SH-SY5Y (cell line): ENCODE results near the gene IMMP2L.

Experiments used
- GATA2 ChIP-seq: IDR thresholded peaks from 2 replicates; pipeline ENCODE4 v1.6.1; 2011; ENCODE audit warnings: mild to moderate bottlenecking, low read depth, low read length
- GATA3 ChIP-seq: IDR thresholded peaks from 2 replicates; pipeline ENCODE4 v1.6.1; 2011; ENCODE audit warnings: low read depth, mild to moderate bottlenecking, low read length, moderate library complexity

Gene IMMP2L

GRCh38 chr7:111047595-111047994 lies 514.7 kb downstream of the IMMP2L start:
- TF ChIP-seq GATA3 (no peak), GATA2 (no peak)

GRCh38 chr7:111045449-111045848 lies 516.8 kb downstream of the IMMP2L start:
- TF ChIP-seq GATA3 (no peak), GATA2 (no peak)

DNA sequence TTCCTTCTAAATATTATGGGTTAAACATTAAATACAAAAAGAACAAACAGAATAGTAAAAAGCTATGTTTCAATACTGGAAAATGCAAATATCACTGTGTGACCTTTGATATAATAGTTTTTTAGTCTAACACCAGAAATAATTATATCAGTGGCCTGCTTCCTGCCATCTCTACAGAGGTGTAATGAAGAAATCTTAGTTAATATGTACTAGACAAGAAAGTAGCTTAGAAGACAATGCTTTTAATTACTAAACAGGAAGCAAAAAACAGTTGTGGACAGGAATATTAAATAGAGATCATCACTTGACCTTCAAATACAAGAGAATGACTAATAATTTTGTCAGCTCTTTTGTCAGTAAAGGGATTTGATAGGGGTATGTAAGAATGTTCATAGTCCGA lies 518.7 kb downstream of the IMMP2L start:
- no peak for TF ChIP-seq GATA3
- TF ChIP-seq GATA2: no peak

DNA sequence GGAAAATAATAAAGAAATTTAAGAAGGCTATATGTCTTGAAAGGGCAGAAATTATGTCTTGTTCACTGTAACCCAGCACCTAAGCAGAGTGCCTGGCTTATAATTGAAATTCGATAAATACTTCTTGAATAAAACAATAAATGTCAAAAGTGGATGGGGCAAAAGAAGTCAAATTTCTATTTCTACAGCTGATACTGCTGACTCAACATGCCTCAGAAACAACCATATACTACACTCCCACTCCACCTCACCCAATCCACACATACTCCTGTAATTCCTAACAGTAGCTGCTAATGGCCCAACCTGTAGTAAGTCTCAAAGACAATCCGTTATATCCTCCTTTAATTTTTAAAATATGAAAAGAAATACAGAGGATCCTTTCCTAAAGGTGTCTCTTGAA lies 519.5 kb downstream of the IMMP2L start:
- TF ChIP-seq GATA2: no peak
- TF ChIP-seq GATA3: no peak

GRCh38 chr7:111041577-111041976 lies 520.7 kb downstream of the IMMP2L start:
- no peak for TF ChIP-seq GATA2
- no peak for TF ChIP-seq GATA3

DNA sequence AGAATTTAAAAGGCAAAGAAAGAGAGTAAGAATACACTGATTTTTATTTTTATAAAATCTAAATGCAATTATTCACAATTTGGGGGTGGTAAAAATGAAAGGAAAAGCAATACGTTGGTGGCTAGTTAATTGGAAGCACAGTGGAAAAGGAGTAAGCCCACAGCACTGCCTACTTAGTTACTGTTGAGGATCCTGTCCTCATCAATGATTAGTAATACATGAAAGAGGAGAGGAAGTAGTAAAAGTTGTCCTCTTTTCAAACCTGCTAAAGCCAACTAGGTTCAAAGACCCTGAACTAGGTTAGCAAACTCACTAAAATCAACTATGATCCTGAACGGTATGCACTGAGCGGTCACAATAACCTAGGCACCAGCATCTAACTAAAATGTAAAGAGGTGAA lies 524.1 kb downstream of the IMMP2L start:
- TF ChIP-seq GATA3 (no peak), GATA2 (no peak)

- TF ChIP-seq GATA3 (no peak), GATA2 (no peak)
Observed at GRCh38 chr7:111031916-111032315, 530.4 kb downstream of the IMMP2L start.

GRCh38 chr7:111030336-111030735 lies 532.0 kb downstream of the IMMP2L start:
- TF ChIP-seq GATA3 (no peak), GATA2 (no peak)

GRCh38 chr7:111029574-111030251 lies 532.6 kb downstream of the IMMP2L start:
- no peak for TF ChIP-seq GATA3
- no peak for TF ChIP-seq GATA2

- no peak for TF ChIP-seq GATA2
- TF ChIP-seq GATA3: no peak
Observed at GRCh38 chr7:111029141-111029572, 533.1 kb downstream of the IMMP2L start.

DNA sequence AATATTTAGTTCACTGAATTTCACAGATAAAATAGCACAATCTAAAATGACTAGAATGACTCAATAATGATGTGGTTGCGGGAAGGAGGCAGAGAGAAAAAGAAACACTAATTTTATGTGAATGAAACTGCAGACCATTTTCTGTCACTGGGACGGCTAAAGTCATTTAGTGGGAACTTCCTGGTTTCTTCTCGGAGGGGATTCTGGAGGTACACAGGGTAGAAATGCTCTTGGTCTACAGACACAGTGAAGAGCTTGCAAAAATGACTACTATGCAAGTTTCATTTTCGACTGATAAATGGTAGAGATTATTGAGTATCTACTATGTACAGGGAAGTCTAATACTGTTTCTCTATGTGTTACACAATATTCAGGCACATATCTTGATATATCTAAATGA lies 534.9 kb downstream of the IMMP2L start:
- TF ChIP-seq GATA2 (no peak), GATA3 (no peak)

DNA sequence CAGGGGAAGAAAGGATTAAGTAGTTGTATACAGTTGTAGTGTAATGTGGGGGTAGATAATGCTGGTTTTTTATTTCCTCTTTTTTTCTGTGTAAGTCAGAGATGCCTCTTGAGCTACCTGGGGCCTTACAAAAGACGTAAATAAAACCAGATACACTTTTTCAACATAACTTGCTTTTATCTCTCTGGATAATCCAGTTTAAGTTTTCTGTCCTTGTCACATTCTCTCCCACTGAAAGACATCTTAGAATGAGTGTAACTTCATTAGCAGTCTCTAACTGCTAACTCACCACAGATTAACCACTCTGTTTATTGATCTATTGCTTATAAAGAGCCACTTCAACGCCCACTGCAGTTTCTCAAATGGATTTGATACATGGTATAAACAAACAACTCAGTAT lies 535.5 kb downstream of the IMMP2L start:
- TF ChIP-seq GATA3: no peak
- no peak for TF ChIP-seq GATA2

DNA sequence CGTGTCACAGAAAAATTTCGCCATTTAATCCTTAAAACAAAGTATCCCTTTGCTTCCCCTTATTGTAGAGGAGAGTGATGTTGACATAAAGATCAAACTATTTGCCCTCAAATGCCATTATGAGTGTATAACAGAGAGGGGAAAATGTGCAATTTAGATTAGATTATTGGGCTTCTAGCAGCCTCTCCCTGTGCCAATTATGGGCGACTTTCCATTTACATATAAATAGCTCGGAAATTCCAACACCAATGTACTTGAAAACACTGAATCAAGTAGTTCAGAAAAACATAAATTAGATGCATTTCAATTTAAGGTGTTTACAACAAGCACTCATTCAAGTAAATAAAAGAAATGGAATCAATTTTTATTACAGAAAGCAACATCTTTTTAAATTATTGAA lies 535.9 kb downstream of the IMMP2L start:
- no peak for TF ChIP-seq GATA2
- no peak for TF ChIP-seq GATA3

- TF ChIP-seq GATA2 (no peak), GATA3 (no peak)
Observed at GRCh38 chr7:111025006-111025405, 537.3 kb downstream of the IMMP2L start.

DNA sequence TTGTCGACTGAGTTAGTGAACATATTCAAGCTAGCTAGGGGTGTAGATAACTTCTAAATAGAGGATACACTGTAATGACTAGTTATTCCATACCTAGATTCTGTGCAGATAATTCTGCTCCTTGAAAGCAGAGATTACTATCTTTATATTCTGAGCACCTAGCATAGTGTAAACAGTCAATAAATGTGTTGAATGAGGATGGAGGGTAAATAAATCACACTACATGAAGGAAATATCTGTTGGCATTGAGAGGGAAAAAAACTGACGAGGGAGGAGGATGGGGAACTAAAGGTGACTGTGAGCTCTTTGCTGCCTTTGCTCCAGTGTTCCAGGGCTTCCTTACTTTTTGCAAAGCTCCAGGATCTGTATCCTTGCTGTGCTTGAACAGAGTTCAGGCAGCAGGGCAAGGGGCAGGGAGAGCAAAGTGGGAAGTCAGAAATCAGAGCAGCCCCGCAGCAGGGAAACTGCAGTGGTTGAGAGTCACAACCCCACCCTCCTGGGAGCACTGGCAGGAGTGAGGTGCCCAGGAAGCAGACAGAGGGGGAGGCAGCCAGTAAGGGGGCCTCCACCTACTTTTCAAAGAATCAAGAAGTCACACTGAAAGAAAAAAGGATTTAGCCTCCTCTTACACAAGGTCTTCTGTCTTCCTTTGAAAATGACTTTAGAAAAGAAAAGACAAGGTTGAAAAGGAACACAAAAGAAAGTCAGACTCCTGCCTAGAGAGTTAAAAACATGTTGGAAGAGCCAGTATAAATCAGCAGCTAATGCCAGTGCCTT lies 543.1 kb downstream of the IMMP2L start:
- TF ChIP-seq GATA2 (no peak), GATA3 (no peak)
